GM12878 (cell line): ENCODE measurements around the gene AP5Z1.

Experiments
- ATF3 ChIP-seq: IDR thresholded peaks from 2 replicates; pipeline ENCODE4 v1.6.1; 2011; ENCODE audit warnings: low read depth, mild to moderate bottlenecking, low read length, moderate library complexity, borderline replicate concordance; ENCODE audit errors: extremely low read depth
- CTCF ChIP-seq, 3 experiments: IDR thresholded peaks in 2 of 3; conservative IDR thresholded peaks in 1 of 3; 2 replicates each; pipeline ENCODE4 v1.5.1; 2011; ENCODE audit warnings: low read depth in 3 of 3, low read length in 3 of 3, mild to moderate bottlenecking in 3 of 3, control low read depth in 2 of 3, moderate library complexity in 2 of 3, inconsistent platforms in 1 of 3, mixed read lengths in 1 of 3; ENCODE audit not compliant: control insufficient read depth in 2 of 3, insufficient read depth in 1 of 3; ENCODE audit errors: extremely low read depth in 1 of 3
- EZH2 ChIP-seq: IDR thresholded peaks from 2 replicates; pipeline ENCODE4 v1.6.1; 2012; ENCODE audit warnings: low read depth, mild to moderate bottlenecking, control low read depth, inconsistent platforms, low read length, borderline replicate concordance; ENCODE audit not compliant: control insufficient read depth
- HDAC2 ChIP-seq: fragments of 200-600 bp; sonication (generic); IDR thresholded peaks from 2 replicates; pipeline ENCODE4 v1.6.1; 2017
- KDM1A ChIP-seq: fragments of 200-600 bp; sonication (generic); IDR thresholded peaks from 2 replicates; pipeline ENCODE4 v1.6.1; 2016; ENCODE audit warnings: borderline replicate concordance
- MLLT1 ChIP-seq: fragments of 450-650 bp; IDR thresholded peaks from 2 replicates; pipeline ENCODE4 v1.6.1; 2016; ENCODE audit warnings: mild to moderate bottlenecking
- NFIC ChIP-seq: IDR thresholded peaks from 2 replicates; pipeline ENCODE4 v1.6.1; 2012; ENCODE audit warnings: low read depth, mild to moderate bottlenecking, inconsistent platforms, low read length, moderate library complexity
- NRF1 ChIP-seq: conservative IDR thresholded peaks from 2 replicates; pipeline ENCODE4 v1.6.1; 2011; ENCODE audit warnings: mild to moderate bottlenecking, low read depth, low read length, improper control_type of control experiment
- PAX8 ChIP-seq: fragments of 450-650 bp; IDR thresholded peaks from 2 replicates; pipeline ENCODE4 v1.6.1; 2017; ENCODE audit warnings: mild to moderate bottlenecking, moderate library complexity
- POLR2A ChIP-seq: IDR thresholded peaks from 2 replicates; pipeline ENCODE4 v1.6.1; 2011; ENCODE audit warnings: low read depth, mild to moderate bottlenecking, low read length
- RCOR1 ChIP-seq: conservative IDR thresholded peaks from 2 replicates; pipeline ENCODE4 v1.6.1; 2012; ENCODE audit warnings: low read depth, low read length, improper control_type of control experiment
- SREBF2 ChIP-seq: IDR thresholded peaks from 2 replicates; pipeline ENCODE4 v1.6.1; 2012; ENCODE audit warnings: mild to moderate bottlenecking, low read length
- TAF1 ChIP-seq: IDR thresholded peaks from 2 replicates; pipeline ENCODE4 v1.6.1; 2011; ENCODE audit warnings: mild to moderate bottlenecking, low read depth, low read length, borderline replicate concordance

GRCh38 chr7:4801839-4802231 lies 26.4 kb downstream of the AP5Z1 start:
- TF ChIP-seq MLLT1 (no peak), HDAC2 (no peak), CTCF (IDR thresholded peaks at IDR 0.05 in 2 of 3, conservative IDR thresholded peaks at IDR 0.05 in 1 of 3; ENCODE audit: control insufficient read depth in 2 of 3, extremely low read depth in 1 of 3, insufficient read depth in 1 of 3, low read depth in 3 of 3, low read length in 3 of 3) (no peak), RCOR1 (no peak), EZH2 (no peak), SREBF2 (no peak), TAF1 (no peak), NFIC (no peak), NRF1 (no peak), ATF3 (no peak), PAX8 (no peak), POLR2A (no peak), KDM1A (no peak)
